ENCODE data around the gene PCDH9.

The PCDH9 gene

GRCh38 chr13:66565279-66565678 lies 664.9 kb downstream of the PCDH9 start:
- no peak for DNase-seq (ENCODE audit: low spot score)

DNA sequence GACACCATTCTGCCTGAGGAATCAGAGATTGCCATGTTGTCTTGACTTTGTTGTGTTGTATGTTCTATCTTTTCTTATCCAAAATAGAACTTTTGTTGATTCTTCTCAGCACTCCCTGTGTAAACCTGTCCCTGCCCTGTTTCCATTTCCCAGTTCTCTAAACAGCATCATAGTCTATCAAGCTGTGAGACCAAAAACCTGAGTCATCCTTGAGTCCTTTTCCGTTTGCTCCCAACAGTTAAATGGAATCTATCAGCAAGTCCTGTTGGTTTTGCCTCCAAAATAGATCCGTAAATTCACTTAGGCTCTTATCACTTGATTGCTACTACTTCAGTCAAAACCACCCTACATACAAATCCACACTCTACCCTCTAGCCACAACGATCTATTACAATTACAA lies 667.1 kb downstream of the PCDH9 start:
- DNase-seq (ENCODE audit: low spot score) = no peak

- no peak for DNase-seq (ENCODE audit: low spot score)
Observed at GRCh38 chr13:66562054-66562453, 668.1 kb downstream of the PCDH9 start.

DNA sequence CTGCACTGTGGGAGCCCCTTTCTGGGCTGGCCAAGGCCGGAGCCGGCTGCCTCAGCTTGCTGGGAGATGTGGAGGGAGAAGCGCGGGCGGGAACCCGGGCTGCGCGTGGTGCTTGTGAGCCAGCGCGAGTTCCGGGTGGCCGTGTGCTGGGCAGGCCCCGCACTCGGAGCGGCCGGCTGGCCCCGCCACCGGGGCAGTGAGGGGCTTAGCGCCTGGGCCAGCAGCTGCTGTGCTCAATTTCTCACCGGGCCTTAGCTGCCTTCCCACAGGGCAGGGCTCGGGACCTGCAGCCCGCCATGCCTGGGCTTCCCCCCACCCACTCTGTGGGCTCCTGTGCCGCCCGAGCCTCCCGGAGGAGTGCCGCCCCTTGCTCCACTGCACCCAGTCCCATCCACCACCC lies 669.1 kb downstream of the PCDH9 start:
- no peak for DNase-seq (ENCODE audit: low spot score)

GRCh38 chr13:66560189-66560588 lies 669.9 kb downstream of the PCDH9 start:
- DNase-seq (ENCODE audit: low spot score) = no peak

GRCh38 chr13:66559093-66559492 lies 671.0 kb downstream of the PCDH9 start:
- DNase-seq (ENCODE audit: low spot score) = no peak

DNA sequence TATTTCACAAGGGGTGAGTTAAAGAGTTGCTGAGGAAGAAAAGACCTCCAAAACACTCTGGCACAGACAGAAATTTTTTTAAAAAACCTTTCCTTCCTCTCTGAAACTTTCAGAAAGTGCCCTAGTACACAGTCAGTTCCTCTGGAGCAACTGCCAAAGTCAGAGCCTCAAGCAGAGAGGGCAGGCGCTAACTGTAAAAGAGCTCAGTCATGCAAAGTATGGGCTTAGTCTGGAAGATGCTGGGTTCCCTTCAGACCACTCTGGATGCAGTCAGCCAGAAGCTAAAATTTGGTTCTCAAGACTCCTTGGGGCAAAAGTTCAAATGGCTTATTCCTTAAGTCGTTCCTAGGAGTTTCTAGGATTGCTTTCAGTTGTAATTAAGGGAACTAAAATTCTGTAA lies 671.6 kb downstream of the PCDH9 start:
- DNase-seq (ENCODE audit: low spot score) = peak; percentile 13

DNA sequence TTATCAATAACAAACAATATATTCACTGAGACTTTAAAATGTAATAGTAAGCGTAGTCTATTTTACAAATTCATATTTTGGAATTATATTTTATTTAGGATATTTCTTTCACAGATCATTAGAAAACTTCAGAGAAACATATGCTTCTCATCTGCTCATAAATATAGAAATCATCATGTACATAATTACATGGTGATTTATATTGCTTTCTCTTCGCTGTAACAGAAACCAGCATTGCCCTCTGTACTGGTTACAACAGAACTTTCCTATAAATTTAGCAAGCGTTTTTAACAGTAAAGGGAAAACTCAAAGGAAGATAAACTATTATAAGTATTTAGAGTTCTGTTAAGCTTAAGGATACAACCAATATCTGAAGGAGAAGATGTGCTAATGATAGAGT lies 672.8 kb downstream of the PCDH9 start:
- no peak for DNase-seq (ENCODE audit: low spot score)

DNA sequence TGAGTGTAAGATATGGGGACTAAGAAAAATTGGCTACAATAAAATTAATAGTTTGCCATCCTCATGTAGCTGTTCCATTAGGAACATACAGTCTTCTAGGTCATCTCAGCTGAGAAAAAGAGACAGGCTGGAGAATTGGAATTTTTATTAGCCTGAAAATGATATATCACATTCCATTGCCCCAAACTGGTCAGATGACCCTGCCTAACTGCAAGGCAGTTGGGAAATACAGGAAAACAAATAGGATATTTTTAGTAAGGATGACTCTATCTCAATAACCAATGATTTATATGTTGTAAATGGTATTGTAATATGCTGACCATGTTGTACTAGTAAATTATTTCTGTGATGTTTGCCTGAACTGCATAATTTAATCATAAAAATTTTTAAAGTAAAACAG lies 673.8 kb downstream of the PCDH9 start:
- no peak for DNase-seq (ENCODE audit: low spot score)

DNA sequence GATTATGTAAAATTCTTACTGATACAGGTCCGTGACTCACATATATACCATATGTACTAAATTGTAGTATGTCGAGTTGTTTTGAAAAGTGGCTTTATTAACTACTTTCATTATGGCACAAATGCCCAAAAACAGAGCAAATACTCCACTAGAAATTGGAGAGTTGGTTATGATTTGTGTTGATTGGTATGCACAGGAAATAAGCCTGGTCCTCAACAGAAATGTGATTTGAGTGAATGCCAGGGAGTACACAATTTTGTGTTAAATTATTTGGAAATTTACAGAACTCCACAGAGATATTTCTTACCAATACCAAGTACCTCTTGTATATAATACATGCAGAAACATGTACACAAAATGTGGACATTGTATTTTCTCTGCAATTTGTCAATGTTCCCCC lies 676.7 kb downstream of the PCDH9 start:
- DNase-seq (ENCODE audit: low spot score) = no peak

DNA sequence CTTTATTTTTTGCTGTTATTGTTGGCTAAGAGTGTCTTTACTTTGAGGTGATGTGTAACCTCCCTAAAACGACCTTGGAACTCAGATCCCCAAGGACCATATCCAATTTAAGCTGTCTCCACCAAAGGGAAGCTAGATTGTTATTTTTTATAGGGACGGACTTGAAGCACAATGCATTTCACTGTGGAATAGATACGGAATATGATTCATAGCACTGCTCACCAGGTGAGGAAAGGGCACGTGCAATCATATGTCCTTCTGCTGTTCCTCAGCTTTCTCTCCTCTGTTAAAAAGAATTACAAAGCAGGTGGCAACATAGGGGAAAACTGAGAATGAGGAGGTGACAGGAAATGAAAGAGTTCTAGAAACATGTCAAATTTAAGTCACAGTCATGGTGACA lies 679.0 kb downstream of the PCDH9 start:
- no peak for DNase-seq (ENCODE audit: low spot score)

- DNase-seq (ENCODE audit: low spot score) = no peak
Observed at GRCh38 chr13:66547685-66548084, 682.5 kb downstream of the PCDH9 start.

GRCh38 chr13:66546534-66547379 lies 683.4 kb downstream of the PCDH9 start:
- no peak for DNase-seq (ENCODE audit: low spot score)

- DNase-seq (ENCODE audit: low spot score) = no peak
Observed at GRCh38 chr13:66543780-66544179, 686.4 kb downstream of the PCDH9 start.

GRCh38 chr13:66537417-66537816 lies 692.7 kb downstream of the PCDH9 start:
- DNase-seq (ENCODE audit: low spot score) = no peak

DNA sequence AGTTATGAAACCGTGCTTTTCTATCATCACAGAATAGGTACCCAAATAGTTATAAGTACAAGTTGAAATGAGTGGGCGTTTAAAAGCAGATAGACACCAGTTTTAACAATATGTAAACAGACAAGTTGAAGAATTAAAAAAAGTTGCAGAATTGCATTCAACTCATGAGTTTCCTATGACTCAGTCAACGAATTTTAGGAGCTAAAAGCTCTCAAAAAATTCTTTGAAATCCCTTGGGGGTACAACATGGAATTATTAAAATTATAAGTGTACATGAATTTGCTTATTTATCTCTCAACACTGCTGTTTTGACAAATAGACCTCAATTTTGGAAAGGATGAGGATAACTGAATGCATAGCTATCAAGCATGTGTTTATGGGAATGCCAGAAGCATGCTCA lies 693.4 kb downstream of the PCDH9 start:
- DNase-seq (ENCODE audit: low spot score) = no peak

DNA sequence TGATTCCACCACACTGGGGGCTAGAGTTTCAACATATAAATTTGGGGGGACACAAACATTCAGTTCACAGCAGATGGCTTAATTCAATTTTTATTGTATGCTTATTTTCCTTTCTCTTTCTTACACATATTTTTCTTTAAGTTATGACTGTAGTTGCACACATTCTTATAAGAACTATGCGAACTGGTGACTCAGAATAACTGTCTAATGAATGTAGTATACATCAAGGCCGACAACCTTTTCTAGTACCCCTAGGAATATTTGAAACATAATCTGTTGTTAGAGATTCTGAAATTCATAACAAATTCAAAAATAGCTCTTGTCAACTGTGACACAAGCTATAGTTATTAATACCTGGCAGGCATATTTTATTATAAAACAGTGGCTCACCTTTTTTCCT lies 695.6 kb downstream of the PCDH9 start:
- no peak for DNase-seq (ENCODE audit: low spot score)

- DNase-seq (ENCODE audit: low spot score) = no peak
Observed at GRCh38 chr13:66532845-66533244, 697.3 kb downstream of the PCDH9 start.

DNA sequence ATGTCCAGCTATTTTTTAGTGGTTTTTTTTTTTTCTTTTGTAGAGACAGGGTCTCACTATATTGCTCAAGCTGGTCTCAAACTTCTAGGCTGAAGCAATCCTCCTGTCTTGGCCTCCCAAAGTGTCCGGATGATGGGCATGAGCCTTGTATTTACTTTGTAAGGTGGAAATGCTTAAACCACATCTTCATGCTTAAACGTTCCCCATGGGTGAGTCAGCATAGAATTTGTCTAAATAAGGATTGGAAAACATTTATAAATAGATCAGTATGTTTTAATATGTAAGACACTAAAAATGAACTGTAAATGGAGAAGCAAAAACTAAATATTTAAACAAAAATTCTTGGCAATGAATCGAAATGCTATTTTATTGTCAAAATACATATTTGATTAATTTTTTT lies 698.0 kb downstream of the PCDH9 start:
- no peak for DNase-seq (ENCODE audit: low spot score)

DNA sequence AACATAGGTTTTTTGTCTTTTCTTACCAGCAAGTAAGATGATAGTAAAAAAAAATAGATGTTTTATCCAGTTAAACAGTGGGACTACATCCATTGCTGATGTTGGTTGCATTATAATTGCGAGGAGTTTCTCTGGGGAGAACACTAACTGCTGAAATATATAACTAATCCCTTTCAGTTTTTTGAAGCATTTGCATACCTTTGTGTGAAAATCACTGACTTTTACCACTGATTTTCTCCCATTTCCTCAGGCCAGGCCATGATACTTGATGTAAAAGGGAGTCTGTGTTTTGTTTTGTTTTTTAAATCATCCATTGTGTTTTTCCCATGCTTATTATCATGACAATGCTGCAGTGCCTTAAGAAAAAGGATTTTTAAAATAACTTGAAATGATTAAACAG lies 699.5 kb downstream of the PCDH9 start:
- DNase-seq (ENCODE audit: low spot score) = no peak

- DNase-seq (ENCODE audit: low spot score) = no peak
Observed at GRCh38 chr13:66530158-66530557, 700.0 kb downstream of the PCDH9 start.

- DNase-seq (ENCODE audit: low spot score) = no peak
Observed at GRCh38 chr13:66528944-66529576, 701.1 kb downstream of the PCDH9 start.

DNA sequence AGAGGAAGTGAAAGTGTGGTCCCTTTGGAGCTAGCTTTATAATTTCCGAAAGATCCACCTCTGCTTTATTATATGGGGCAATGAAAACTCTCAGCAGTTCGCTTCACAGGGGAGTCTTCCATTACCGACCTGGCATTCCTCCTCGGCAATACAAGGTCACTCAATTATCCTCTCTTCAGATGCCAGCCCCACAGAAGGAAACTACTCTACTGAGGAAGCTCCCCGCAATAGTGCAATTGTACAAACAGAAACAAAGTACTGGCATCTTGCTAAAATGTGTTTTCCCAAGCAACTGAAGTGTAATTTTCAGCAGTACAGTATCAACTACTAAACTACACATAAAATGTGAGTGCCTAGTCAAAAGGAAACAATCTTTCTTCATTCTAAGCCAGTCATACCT lies 702.0 kb downstream of the PCDH9 start:
- DNase-seq (ENCODE audit: low spot score) = no peak

Measured in putamen (tissue), 1 donor.